HepG2 (cell line): Measurements from ENCODE around the gene SCYL1. TPM values are rescaled to one million over a fixed set of nuclear protein-coding genes. Genes with fewer than 3 reads are reported as not detected.

Experiments used
- ATAC-seq: fragments of 200-7000 bp; cut with Tn5 transposase; 3 replicates; pipeline ENCODE4 v1.9.1; 2020; ENCODE audit warnings: mild to moderate bottlenecking, moderate library complexity
- BruUV-seq: library from RNA; stranded (reverse); fragments of 400-500 nt; replicated peaks from 2 replicates; lab custom pipeline; 2021; lab: Mats Ljungman, UMichigan
- CTCF ChIA-PET: fragments of 300-600 bp; formaldehyde crosslinking; extraction: SDS; loops from one replicate; lab custom pipeline; 2021; ENCODE audit warnings: low total read pairs, inconsistent platforms, low intra/inter-chr PET ratio; lab: Yijun Ruan, JAX
- POLR2A ChIA-PET: fragments of 350-600 bp; sonication (Branson Sonifier 250); formaldehyde crosslinking; loops from one replicate; lab custom pipeline; 2020; ENCODE audit warnings: antibody characterized with exemption, inconsistent platforms; lab: Yijun Ruan, JAX
- DNase-seq: peaks from one replicate; pipeline ENCODE4 v3.0.0-alpha.2; 2015; ENCODE audit warnings: low spot score
- FAIRE-seq: peaks from 3 replicates; lab custom pipeline; 2011; peaks lifted over from hg19 to GRCh38; lab: Jason Lieb, UNC
- H2AFZ ChIP-seq: one replicate; pipeline ENCODE4 v1.6.1; 2011; ENCODE audit warnings: low read length, inconsistent platforms
- H3K27ac ChIP-seq: fragments of 300-600 bp; 3 replicates; pipeline ENCODE4 v1.8.0; 2011; ENCODE audit warnings: mixed run types, mild to moderate bottlenecking, mixed read lengths, low read length, inconsistent platforms; ENCODE audit not compliant: insufficient read depth; ENCODE audit errors: extremely low read length
- H3K27me3 ChIP-seq, 2 experiments: fragments of 200-600 bp in 1 of 2; 2 replicates in 1 of 2; 3 replicates in 1 of 2; pipeline versions ENCODE4 v1.6.0 to v1.8.0; 2011; ENCODE audit warnings: low read length in 2 of 2, mild to moderate bottlenecking in 2 of 2, moderate library complexity in 2 of 2, inconsistent platforms in 1 of 2; ENCODE audit not compliant: insufficient read depth in 2 of 2, control insufficient read depth in 1 of 2
- H3K36me3 ChIP-seq, 2 experiments: fragments of 200-600 bp in 1 of 2; replicated peaks in 1 of 2; 2 replicates in 1 of 2; 3 replicates in 1 of 2; pipeline versions ENCODE4 v1.5.1 to v1.8.0; 2011; ENCODE audit warnings: low read length in 2 of 2, inconsistent platforms in 1 of 2; ENCODE audit not compliant: insufficient read depth in 2 of 2, control insufficient read depth in 1 of 2
- H3K4me1 ChIP-seq: 2 replicates; pipeline ENCODE4 v1.5.1; 2012; ENCODE audit warnings: low read length, inconsistent platforms; ENCODE audit not compliant: insufficient read depth
- H3K4me2 ChIP-seq: 2 replicates; pipeline ENCODE4 v1.6.0; 2011; ENCODE audit warnings: low read depth, low read length, inconsistent platforms
- H3K4me3 ChIP-seq, 3 experiments: fragments of 200-600 bp in 1 of 3; sonication (generic), shearing (Covaris generic) in 1 of 3; replicated peaks in 1 of 3; 2 replicates each; pipeline ENCODE4 v1.5.1; 2011 to 2016; ENCODE audit warnings: low read length in 3 of 3, inconsistent platforms in 2 of 3, low read depth in 2 of 3, mild to moderate bottlenecking in 2 of 3, control low read depth in 1 of 3, mixed read lengths in 1 of 3; ENCODE audit not compliant: insufficient read depth in 1 of 3
- H3K79me2 ChIP-seq: one replicate; pipeline ENCODE4 v1.6.1; 2011; ENCODE audit warnings: low read length, inconsistent platforms; ENCODE audit not compliant: insufficient read depth
- H3K9ac ChIP-seq: 2 replicates; pipeline ENCODE4 v1.6.0; 2011; ENCODE audit warnings: mild to moderate bottlenecking, low read depth, low read length, inconsistent platforms; ENCODE audit not compliant: insufficient read depth
- H3K9me3 ChIP-seq: 2 replicates; pipeline ENCODE4 v1.5.1; 2012; ENCODE audit warnings: mild to moderate bottlenecking, low read length
- H4K20me1 ChIP-seq: 2 replicates; pipeline ENCODE4 v1.6.0; 2011; ENCODE audit warnings: inconsistent platforms, mild to moderate bottlenecking, low read length, moderate library complexity; ENCODE audit not compliant: insufficient read depth
- AGO2 ChIP-seq: fragments of 200-400 bp; formaldehyde crosslinking; optimal IDR thresholded peaks from 2 replicates; pipeline ENCODE3; 2017; ENCODE audit warnings: mild to moderate bottlenecking, low read depth, low read length, moderate library complexity
- IRF9 ChIP-seq: sonication (generic); formaldehyde crosslinking; IDR thresholded peaks from 2 replicates; pipeline ENCODE4 v1.8.0; 2022; ENCODE audit warnings: missing genetic modification reagents, mild to moderate bottlenecking, borderline replicate concordance
- POGK ChIP-seq: sonication (generic); formaldehyde crosslinking; conservative IDR thresholded peaks from 2 replicates; pipeline ENCODE4 v1.8.0; 2022; ENCODE audit warnings: mild to moderate bottlenecking, moderate library complexity, missing genetic modification reagents
- POLR2G ChIP-seq: fragments of 200-400 bp; formaldehyde crosslinking; IDR thresholded peaks from 2 replicates; pipeline ENCODE4 v1.6.1; 2018; ENCODE audit warnings: mild to moderate bottlenecking, low read depth, low read length, moderate library complexity
- RBFOX2 ChIP-seq: fragments of 200-400 bp; formaldehyde crosslinking; IDR thresholded peaks from 2 replicates; pipeline ENCODE4 v1.6.1; 2017; ENCODE audit warnings: low read depth, mild to moderate bottlenecking, low read length
- SIX4 ChIP-seq: sonication (generic); formaldehyde crosslinking; IDR thresholded peaks from 2 replicates; pipeline ENCODE4 v1.4.0; 2020; ENCODE audit warnings: missing genetic modification reagents
- SRSF4 ChIP-seq: fragments of 200-400 bp; formaldehyde crosslinking; IDR thresholded peaks from one replicate; pipeline ENCODE4 v1.6.1; 2018; ENCODE audit warnings: mild to moderate bottlenecking, low read depth, low read length, moderate library complexity; ENCODE audit not compliant: poor library complexity, severe bottlenecking
- TARDBP ChIP-seq: sonication (generic); formaldehyde crosslinking; IDR thresholded peaks from 2 replicates; pipeline ENCODE4 v1.8.0; 2022; ENCODE audit warnings: mild to moderate bottlenecking, missing genetic modification reagents
- THRA ChIP-seq: sonication (generic); formaldehyde crosslinking; IDR thresholded peaks from 2 replicates; pipeline ENCODE4 v1.4.0; 2020; ENCODE audit warnings: missing genetic modification reagents, borderline replicate concordance
- ZNF280D ChIP-seq: sonication (generic); formaldehyde crosslinking; IDR thresholded peaks from 2 replicates; pipeline ENCODE4 v1.5.1; 2020; ENCODE audit warnings: mild to moderate bottlenecking, missing genetic modification reagents
- ZNF781 ChIP-seq: sonication (generic); formaldehyde crosslinking; IDR thresholded peaks from 2 replicates; pipeline ENCODE4 v1.5.1; 2020; ENCODE audit warnings: borderline replicate concordance, mild to moderate bottlenecking, missing genetic modification reagents; ENCODE audit errors: not compliant biosample characterization
- WGBS: methylation state at CpG from one replicate; pipeline ENCODE4 v1.1.6; 2017; ENCODE audit warnings: low lambda C conversion rate; 5-methylcytosine and 5-hydroxymethylcytosine counted together
- in situ Hi-C: cut with HindIII; loops from 2 replicates; pipeline ENCODE4 v1.10.0; 2017; ENCODE audit warnings: low pct_unique_long_range_greater_than_20kb; ENCODE audit not compliant: extremely low pct_ligation_motif_present
- intact Hi-C: fragments of 100-400 bp; cut with micrococcal nuclease; formaldehyde crosslinking; loops from one replicate; pipeline ENCODE4 v1.10.0; 2022; ENCODE audit not compliant: unreplicated experiment
- polyA plus RNA-seq, 8 experiments: library from polyadenylated mRNA; depleted of rRNA in 3 of 8; stranded (reverse) in 7 of 8; unstranded in 1 of 8; fragments of >200 nt; fragmentation: Illumina TruSeq in 4 of 8; extraction: Trizol in 4 of 8; gene quantifications; 2 replicates each; pipeline versions ENCODE4 v1.2.1 to v1.2.3, GENCODE V29; 2011 to 2016; ENCODE audit warnings: low read depth in 4 of 8, missing spikeins in 1 of 8, mixed read lengths in 1 of 8; ENCODE audit not compliant: insufficient read depth in 1 of 8
- total RNA-seq, 5 experiments: library from RNA; depleted of rRNA; stranded (reverse); fragments of >200 nt; fragmentation: Illumina TruSeq; extraction: Trizol; gene quantifications; 2 replicates each; pipeline ENCODE4 v1.2.3, GENCODE V29; 2016; ENCODE audit warnings: low read depth in 1 of 5

The SCYL1 gene
- total and polyA plus RNA-seq, 2 of the 13 experiments (the other 11 are each of a cell fraction or from before 2014, with no cell fraction given): 65.9 to 103 TPM

GRCh38 chr11:65503368-65503948 is 21.4 kb upstream of the SCYL1 start:
- peaks cover 6 to 40% of the 10 kb centered on the region in 2 experiments for H3K36me3 ChIP-seq
- no peak for DNase-seq
- no TSS peak for BruUV-seq
- H3K79me2 ChIP-seq: peaks cover 74% of the 10 kb centered on the region
- H2AFZ ChIP-seq: no peak overlapping the region
- peak overlapping the region; percentile 99; the same call in 1 of the 2 replicates for H3K9ac ChIP-seq
- in situ Hi-C loops: loop anchor here (10.0 kb wide), 1 partner anchor 49 kb away; no protein-coding TSS in a partner anchor
- H3K4me1 ChIP-seq: peaks cover 50% of the 10 kb centered on the region
- H3K27ac ChIP-seq: no peak overlapping the region
- peaks cover 77% of the 10 kb centered on the region for H4K20me1 ChIP-seq
- TF ChIP-seq TARDBP: no peak
- no peak for TF ChIP-seq THRA (CRISPR knock-in tag)
- TF ChIP-seq POGK (CRISPR knock-in tag): no peak
- TF ChIP-seq SRSF4: peak; percentile 45
- TF ChIP-seq SIX4 (CRISPR knock-in tag): no peak
- TF ChIP-seq IRF9 (CRISPR knock-in tag): no peak
- peak; percentile 16 for TF ChIP-seq AGO2
- TF ChIP-seq POLR2G: peak; percentile 44; the same call in 1 of the 2 replicates
- TF ChIP-seq ZNF781 (CRISPR knock-in tag): no peak
- peak; percentile 20; the same call in 1 of the 2 replicates for TF ChIP-seq RBFOX2
- no peak for TF ChIP-seq ZNF280D (CRISPR knock-in tag)
- H3K27me3 ChIP-seq: no peaks in the 10 kb centered on the region; a peak in 2 of 5 replicates
- intact Hi-C loops: loop anchor here (2.0 kb wide), 1 partner anchor 81 kb away; the partner anchor contains the start of gene NEAT1
- 37% methylated on average over 3 of the region's 3 CpGs for WGBS
- no peaks in the 10 kb centered on the region for H3K9me3 ChIP-seq
- FAIRE-seq: no peak
- H3K4me2 ChIP-seq: peak overlapping the region; percentile 78
- ChIA-PET CTCF (no interaction called here), POLR2A (interaction anchor here (0.6 to 27.3 kb wide), 8 partner anchors 11 to 146 kb away, joined by 3 to 1590 read pairs (median 7); partner anchors contain the start of gene NEAT1)
- no peak for ATAC-seq
- H3K4me3 ChIP-seq: peak overlapping the region; percentile 85 to 93 (median 89); a peak in 5 of 6 replicates
